Endothelial cell of umbilical vein (primary cell): Measurements from ENCODE around the gene ZMPSTE24. TPM values are rescaled to one million over a fixed set of nuclear protein-coding genes. Genes with fewer than 3 reads are reported as not detected.

Experiments
- BruUV-seq: library from RNA; stranded (reverse); fragments of 400-500 nt; replicated peaks from 2 replicates; lab custom pipeline; 2021; lab: Mats Ljungman, UMichigan
- CTCF ChIA-PET: fragments of 300-600, 350-600 bp; sonication (Branson Sonifier 250); formaldehyde crosslinking; loops from one replicate; lab custom pipeline; 2021; ENCODE audit warnings: antibody characterized with exemption, inconsistent platforms; lab: Charles Lee
- POLR2A ChIA-PET: fragments of 300-600, 350-600 bp; sonication (Branson Sonifier 250); formaldehyde crosslinking; loops from one replicate; lab custom pipeline; 2021; ENCODE audit warnings: antibody characterized with exemption, inconsistent platforms; lab: Charles Lee
- DNase-seq: peaks from one replicate; pipeline ENCODE4 v3.0.0-alpha.2; 2011; ENCODE audit warnings: low read depth, low spot score
- FAIRE-seq: peaks from 2 replicates; lab custom pipeline; 2011; peaks lifted over from hg19 to GRCh38; lab: Jason Lieb, UNC
- H2AFZ ChIP-seq: 2 replicates; pipeline ENCODE4 v1.6.0; 2012; ENCODE audit warnings: low read depth, low read length, control low read depth, inconsistent platforms
- H3K27ac ChIP-seq: 2 replicates; pipeline ENCODE4 v1.5.1; 2011; ENCODE audit warnings: low read depth, mild to moderate bottlenecking, control low read depth, low read length, moderate library complexity; ENCODE audit not compliant: insufficient read depth
- H3K27me3 ChIP-seq, 2 experiments: 2 replicates each; pipeline versions ENCODE4 v1.6.0 to v1.6.1; 2011; ENCODE audit warnings: low read length in 2 of 2, mixed read lengths in 1 of 2; ENCODE audit not compliant: control insufficient read depth in 2 of 2, insufficient read depth in 2 of 2
- H3K36me3 ChIP-seq, 2 experiments: 2 replicates in 1 of 2; 3 replicates in 1 of 2; pipeline ENCODE4 v1.5.1; 2011; ENCODE audit warnings: low read length in 2 of 2, mild to moderate bottlenecking in 1 of 2, moderate library complexity in 1 of 2; ENCODE audit not compliant: control insufficient read depth in 2 of 2, insufficient read depth in 2 of 2; ENCODE audit errors: extremely low read depth in 1 of 2
- H3K4me1 ChIP-seq: 3 replicates; pipeline ENCODE4 v1.5.1; 2011; ENCODE audit warnings: mild to moderate bottlenecking, low read length; ENCODE audit not compliant: control insufficient read depth, insufficient read depth; ENCODE audit errors: extremely low read depth
- H3K4me2 ChIP-seq: 2 replicates; pipeline ENCODE4 v1.6.1; 2011; ENCODE audit warnings: low read length, control low read depth, mixed read lengths; ENCODE audit not compliant: insufficient read depth
- H3K4me3 ChIP-seq, 3 experiments: fragments of 200-600 bp in 1 of 3; sonication (generic), shearing (Covaris generic) in 1 of 3; replicated peaks in 1 of 3; 2 replicates each; pipeline ENCODE4 v1.5.1; 2011 to 2016; ENCODE audit warnings: control low read depth in 3 of 3, low read length in 3 of 3, mild to moderate bottlenecking in 2 of 3, inconsistent platforms in 1 of 3, low read depth in 1 of 3, moderate library complexity in 1 of 3; ENCODE audit not compliant: insufficient read depth in 1 of 3
- H3K79me2 ChIP-seq: 2 replicates; pipeline ENCODE4 v1.6.0; 2012; ENCODE audit warnings: low read length, inconsistent platforms; ENCODE audit not compliant: control insufficient read depth, insufficient read depth
- H3K9ac ChIP-seq: replicated peaks from 2 replicates; pipeline ENCODE3; 2011; ENCODE audit warnings: low read length, control low read depth; ENCODE audit not compliant: insufficient read depth; ENCODE audit errors: extremely low read depth
- H3K9me1 ChIP-seq: replicated peaks from 3 replicates; pipeline ENCODE4 v1.6.0; 2011; ENCODE audit warnings: mild to moderate bottlenecking, low read length; ENCODE audit not compliant: control insufficient read depth, insufficient read depth; ENCODE audit errors: extremely low read depth
- H3K9me3 ChIP-seq: replicated peaks from 2 replicates; pipeline ENCODE4 v1.5.1; 2012; ENCODE audit warnings: low read length, inconsistent platforms; ENCODE audit not compliant: control insufficient read depth, insufficient read depth
- H4K20me1 ChIP-seq: replicated peaks from 2 replicates; pipeline ENCODE3; 2011; ENCODE audit warnings: mild to moderate bottlenecking, low read length; ENCODE audit not compliant: control insufficient read depth, insufficient read depth; ENCODE audit errors: extremely low read depth
- CTCF ChIP-seq, 2 donors: IDR thresholded peaks; 1 replicate in 1 of 2; 2 replicates in 1 of 2; pipeline ENCODE4 v1.5.1; 2011; ENCODE audit warnings: low read length in 2 of 2, mild to moderate bottlenecking in 2 of 2, moderate library complexity in 2 of 2, control low read depth in 1 of 2, inconsistent platforms in 1 of 2, low read depth in 1 of 2; ENCODE audit not compliant: insufficient read depth in 1 of 2; ENCODE audit errors: extremely low read depth in 1 of 2
- EZH2 ChIP-seq: IDR thresholded peaks from 2 replicates; pipeline ENCODE4 v1.6.1; 2012; ENCODE audit warnings: borderline replicate concordance, low read depth, mild to moderate bottlenecking, moderate library complexity, low read length, inconsistent platforms; ENCODE audit not compliant: severe bottlenecking
- FOS ChIP-seq: IDR thresholded peaks from 2 replicates; pipeline ENCODE4 v1.6.1; 2011; ENCODE audit warnings: mild to moderate bottlenecking, low read length, moderate library complexity, borderline replicate concordance; ENCODE audit not compliant: insufficient read depth
- GATA2 ChIP-seq: IDR thresholded peaks from 2 replicates; pipeline ENCODE4 v1.7.0; 2011; ENCODE audit warnings: low read depth, mild to moderate bottlenecking, moderate library complexity, mixed read lengths, low read length; ENCODE audit not compliant: insufficient read length, insufficient read depth
- JUN ChIP-seq: IDR thresholded peaks from 2 replicates; pipeline ENCODE4 v1.6.1; 2011; ENCODE audit warnings: borderline replicate concordance, low read depth; ENCODE audit not compliant: insufficient read length, insufficient read depth
- MYC ChIP-seq: IDR thresholded peaks from one replicate; pipeline ENCODE4 v1.6.1; 2011; ENCODE audit warnings: mild to moderate bottlenecking, low read depth, low read length
- POLR2A ChIP-seq: IDR thresholded peaks from 2 replicates; pipeline ENCODE4 v1.6.1; 2012; ENCODE audit warnings: low read depth, mild to moderate bottlenecking, control low read depth, low read length
- POLR2AphosphoS5 ChIP-seq: IDR thresholded peaks from 2 replicates; pipeline ENCODE4 v1.6.1; 2012; ENCODE audit warnings: low read depth, mild to moderate bottlenecking, control low read depth, low read length, moderate library complexity; ENCODE audit not compliant: insufficient read depth
- dilution Hi-C: fragments of 300-500 bp; cut with MboI; formaldehyde crosslinking; loops from one replicate; pipeline ENCODE4 v1.15.0; 2019; ENCODE audit warnings: low sequenced_read_pairs; ENCODE audit not compliant: extremely low pct_ligation_motif_present
- intact Hi-C: fragments of 100-400 bp; cut with micrococcal nuclease; formaldehyde crosslinking; loops from one replicate; pipeline ENCODE4 v1.10.0; 2022
- polyA plus RNA-seq, 4 experiments: library from polyadenylated mRNA; depleted of rRNA in 3 of 4; stranded (reverse) in 3 of 4; unstranded in 1 of 4; fragments of >200 nt; gene quantifications; 2 replicates each; pipeline versions ENCODE4 v1.2.1 to v1.2.3, GENCODE V29; 2011 to 2012; ENCODE audit warnings: missing spikeins in 1 of 4
- total RNA-seq: library from RNA; stranded (reverse); gene quantifications from 2 replicates; pipeline ENCODE4 v1.2.3, GENCODE V29; 2021
- TF ChIP-seq, protein P1 (sequence below): IDR thresholded peaks from 2 replicates; pipeline ENCODE4 v1.6.1; 2011; ENCODE audit not compliant: insufficient read depth, insufficient read length

The ZMPSTE24 gene
- total and polyA plus RNA-seq, 2 donors (not counting 3 experiments of a cell fraction or from before 2014, with no cell fraction given), result 16.9 to 44.7 TPM

- ChIA-PET POLR2A (no interaction called here), CTCF (interaction anchor here (1.2 to 1.3 kb wide), 2 partner anchors 10 to 104 kb away, joined by 5 read pairs; partner anchors contain the start of gene ZMPSTE24)
- H3K79me2 ChIP-seq, result no peaks in the 10 kb centered on the region
- TF ChIP-seq JUN, result no peak
- no peak for TF ChIP-seq EZH2
- no peak for TF ChIP-seq MYC
- no peak for TF ChIP-seq POLR2A
- TF ChIP-seq FOS, result no peak
- TF ChIP-seq CTCF (IDR thresholded peaks at IDR 0.05; ENCODE audit: extremely low read depth in 1 of 2, insufficient read depth in 1 of 2, low read depth in 1 of 2, low read length in 2 of 2), result no peak
- TF ChIP-seq GATA2, result no peak
- TF ChIP-seq, protein P1, sequence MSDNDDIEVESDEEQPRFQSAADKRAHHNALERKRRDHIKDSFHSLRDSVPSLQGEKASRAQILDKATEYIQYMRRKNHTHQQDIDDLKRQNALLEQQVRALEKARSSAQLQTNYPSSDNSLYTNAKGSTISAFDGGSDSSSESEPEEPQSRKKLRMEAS, result no peak
- TF ChIP-seq POLR2AphosphoS5, result no peak
- dilution Hi-C loops (no loop called here), intact Hi-C loops (no loop called here)
- no peak for FAIRE-seq
- H3K4me1 ChIP-seq, result peaks cover 23% of the 10 kb centered on the region
- no peak within 1 kb of the TSS for H3K9ac ChIP-seq
- no peak within 1 kb of the TSS for H3K4me3 ChIP-seq
- H3K27ac ChIP-seq, result peak within 1 kb of the TSS; percentile 61
- no peak within 1 kb of the TSS for H2AFZ ChIP-seq
- BruUV-seq, result no TSS peak
- no peaks in the 10 kb centered on the region for H4K20me1 ChIP-seq
- peak within 1 kb of the TSS; percentile 42 for H3K4me2 ChIP-seq
- peak; percentile 7 for DNase-seq
- H3K36me3 ChIP-seq, result no peaks in the 10 kb centered on the region
- no peaks in the 10 kb centered on the region for H3K9me3 ChIP-seq
- H3K9me1 ChIP-seq, result no peaks in the 10 kb centered on the region
- no peaks in the 10 kb centered on the region for H3K27me3 ChIP-seq
These were observed 10.4 kb upstream of the ZMPSTE24 start, which contains the start of gene TMCO2 for GRCh38 chr1:40247655-40248054. TMCO2 (plus strand) TSS chr1:40247937; CDS start chr1:40247994, 57 bp downstream.
